Measurements from ENCODE around the gene LSG1.

- TF ChIP-seq EZH2 (IDR thresholded peaks at IDR 0.05; ENCODE audit: insufficient read depth, poor library complexity, severe bottlenecking) (no peak), EZH2phosphoT487 (IDR thresholded peaks at IDR 0.05; ENCODE audit: insufficient read depth, low read depth) (0 out of 2 replicates have a peak, but pooled peaks have one; percentile 48)
These were observed 39.9 kb upstream of the LSG1 start for GRCh38 chr3:194711913-194712312.

Data from GM23248 (cell line).